Measurements from ENCODE around the gene SECISBP2L.
A peak's percentile ranks its signal among the peaks of the same experiment; 100 is the strongest.
"Not testable (repeated sequence)": the region's sequence is repeated elsewhere in the genome, so short reads cannot be mapped to it uniquely, and the experiment has no call there.

SECISBP2L gene

DNA sequence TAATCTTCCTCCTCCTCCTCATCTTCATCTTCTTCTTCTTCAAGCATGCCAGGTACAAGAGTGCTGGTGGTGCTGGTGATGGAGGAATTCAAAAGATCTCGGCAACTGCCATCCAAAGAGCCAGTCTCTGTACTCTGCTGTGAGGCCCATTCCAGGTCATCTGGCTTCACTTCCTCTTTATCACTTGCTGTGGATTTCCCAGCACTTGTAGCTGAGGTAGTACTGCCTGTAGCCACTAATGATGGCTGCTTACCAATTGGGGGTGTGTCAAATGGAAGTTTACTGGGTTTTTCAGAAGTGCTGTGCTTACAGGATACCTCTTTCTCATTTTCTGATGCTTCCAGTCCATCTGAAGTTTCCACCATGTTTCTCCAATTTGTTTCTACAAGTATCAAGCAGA lies 53.7 kb downstream of the SECISBP2L start:
- no peak for DNase-seq (ENCODE audit: low spot score)

- DNase-seq (ENCODE audit: low spot score) = no peak
Observed at GRCh38 chr15:48992096-48992495, 54.1 kb downstream of the SECISBP2L start.

DNA sequence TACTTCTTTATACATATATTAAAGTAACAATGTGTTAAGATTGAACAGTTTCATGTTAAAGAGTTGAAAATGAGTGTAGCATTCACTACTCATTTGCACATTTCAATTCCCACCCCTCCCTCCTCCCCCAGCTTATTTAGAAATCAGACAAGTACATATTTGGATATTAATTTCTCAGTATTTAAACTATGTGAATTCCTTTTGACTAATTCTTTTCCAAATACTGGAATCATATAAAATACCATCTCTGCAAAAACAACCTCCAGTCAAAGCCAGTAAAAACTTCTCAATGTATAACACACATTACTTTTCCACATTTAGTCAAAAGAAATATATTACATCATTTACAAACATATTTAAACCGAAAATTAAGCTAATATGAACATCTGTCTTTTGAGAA lies 57.1 kb downstream of the SECISBP2L start:
- DNase-seq (ENCODE audit: low spot score) = no peak

DNA sequence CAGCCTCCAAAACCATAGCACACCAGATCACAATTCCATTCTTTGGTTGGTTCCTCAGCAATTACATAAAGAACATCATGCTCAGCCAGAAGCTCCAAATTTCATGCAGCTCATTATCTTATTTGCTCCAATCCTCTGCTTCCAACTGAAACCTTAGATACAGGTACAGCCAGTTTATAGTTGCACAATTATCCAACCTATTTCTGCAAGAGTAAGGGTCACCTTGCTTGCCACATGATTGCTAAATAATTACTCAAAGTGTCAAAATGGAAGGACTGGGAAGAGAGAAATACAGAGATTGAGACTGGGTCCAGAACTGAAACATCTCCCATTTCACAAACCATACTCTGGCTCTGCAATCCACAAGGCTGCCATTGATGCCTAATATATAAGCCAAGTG lies 59.1 kb downstream of the SECISBP2L start:
- DNase-seq (ENCODE audit: low spot score) = no peak

DNA sequence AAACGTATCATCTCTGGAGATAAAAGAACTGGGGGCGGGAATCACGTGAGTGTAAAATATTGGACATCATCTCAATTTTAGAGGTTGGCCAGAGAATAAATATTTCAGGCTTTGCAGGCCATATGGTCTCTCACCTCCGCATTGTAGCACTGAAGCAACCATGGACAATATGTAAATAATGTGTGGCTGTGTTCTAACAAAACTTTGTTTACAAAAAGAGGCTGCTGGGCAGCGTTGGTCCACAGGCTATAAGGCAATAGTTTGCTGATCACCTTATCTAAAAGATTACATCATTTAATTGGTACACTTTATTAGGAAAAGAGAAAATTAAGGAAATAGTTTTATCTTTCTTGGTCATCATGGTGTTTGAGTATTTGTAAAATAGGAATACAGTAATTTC lies 60.0 kb downstream of the SECISBP2L start:
- DNase-seq (ENCODE audit: low spot score) = no peak

DNA sequence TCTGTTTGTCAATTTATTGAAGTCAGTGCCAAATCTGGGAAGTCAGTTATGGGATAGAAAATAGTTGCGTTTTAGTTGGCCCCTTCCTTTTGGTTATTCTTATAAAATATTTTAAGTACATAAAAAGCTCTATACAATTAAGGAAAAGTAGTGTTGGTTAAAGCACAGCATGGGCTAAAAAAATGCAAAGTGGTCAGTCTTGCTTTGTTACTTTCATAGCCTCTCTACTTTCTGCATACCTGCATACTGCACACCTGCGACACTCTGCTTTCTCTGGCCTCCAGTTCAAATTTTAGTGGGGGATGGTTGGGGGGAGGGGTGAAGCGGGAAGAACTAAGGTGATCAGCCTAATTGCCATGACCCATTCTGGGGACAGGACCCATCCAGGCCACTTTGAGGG lies 60.7 kb downstream of the SECISBP2L start:
- no peak for DNase-seq (ENCODE audit: low spot score)

DNA sequence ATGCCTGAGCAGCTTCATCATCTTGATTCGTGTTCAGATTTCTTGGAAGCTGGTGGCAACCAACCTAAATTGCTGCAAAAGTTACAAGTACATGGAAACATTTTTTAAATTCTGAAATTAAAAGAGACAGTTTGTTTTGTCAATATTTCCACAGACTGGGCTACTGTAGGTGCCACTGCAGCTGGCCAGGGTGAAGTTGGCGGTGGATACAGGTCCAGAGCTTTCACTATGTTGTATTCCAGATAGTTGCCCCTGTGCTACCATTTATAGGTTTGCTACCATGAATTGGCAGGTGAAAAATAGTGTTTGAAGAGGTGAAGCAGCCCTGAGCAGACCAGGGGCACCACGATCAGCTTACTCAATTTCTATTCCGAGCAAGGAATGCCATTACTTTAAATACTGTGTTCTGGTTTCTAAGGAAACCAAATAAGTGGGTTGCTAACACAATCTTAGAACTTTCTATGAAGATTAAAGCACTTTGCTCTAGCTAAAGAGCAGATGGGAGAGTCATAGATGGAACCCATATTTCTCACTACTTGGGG lies 61.4 kb downstream of the SECISBP2L start:
- DNase-seq (ENCODE audit: low spot score) = no peak

GRCh38 chr15:48984021-48984710 lies 62.1 kb downstream of the SECISBP2L start:
- DNase-seq (ENCODE audit: low spot score) = no peak

- no peak for DNase-seq (ENCODE audit: low spot score)
Observed at GRCh38 chr15:48983300-48983699, 62.9 kb downstream of the SECISBP2L start.

DNA sequence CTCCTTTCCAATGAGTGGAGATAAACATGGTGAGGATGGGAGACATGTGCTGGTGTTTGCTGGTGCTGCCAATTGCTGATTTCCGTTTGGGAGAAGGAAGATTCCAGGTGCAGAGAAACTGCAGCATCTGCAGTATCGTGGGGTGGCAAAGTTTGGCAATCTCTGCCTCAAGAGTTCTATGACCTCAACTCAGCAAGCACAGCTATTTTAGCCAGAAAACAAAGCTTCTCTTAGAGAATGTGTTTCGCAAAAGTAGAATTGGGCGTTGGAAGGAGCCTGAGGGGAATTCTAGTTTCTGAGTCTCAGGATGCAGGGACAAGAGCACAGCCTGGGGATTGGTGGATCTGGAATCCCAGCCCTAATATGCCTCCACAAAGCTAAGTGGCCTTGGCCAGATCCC lies 64.3 kb downstream of the SECISBP2L start:
- no peak for DNase-seq (ENCODE audit: low spot score)

DNA sequence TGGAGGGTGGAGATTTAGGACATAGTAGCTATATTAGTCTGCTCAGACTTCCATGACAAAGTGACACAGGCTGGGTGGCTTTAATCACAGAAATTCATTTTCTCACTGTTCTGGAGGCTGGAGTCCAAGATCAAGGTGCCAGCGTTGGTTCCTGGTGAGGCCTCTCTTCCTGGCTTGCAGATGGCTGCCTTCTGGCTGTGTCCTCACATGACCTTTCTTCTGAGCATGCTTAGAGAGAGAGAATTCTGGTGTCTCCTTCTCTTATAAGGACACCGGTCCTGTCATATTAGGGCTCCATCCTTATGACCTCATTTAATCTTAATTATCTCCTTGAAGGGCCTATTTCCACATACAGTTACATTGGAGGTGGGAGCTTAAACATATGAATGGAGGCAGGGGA lies 67.6 kb downstream of the SECISBP2L start:
- no peak for DNase-seq (ENCODE audit: low spot score)

DNA sequence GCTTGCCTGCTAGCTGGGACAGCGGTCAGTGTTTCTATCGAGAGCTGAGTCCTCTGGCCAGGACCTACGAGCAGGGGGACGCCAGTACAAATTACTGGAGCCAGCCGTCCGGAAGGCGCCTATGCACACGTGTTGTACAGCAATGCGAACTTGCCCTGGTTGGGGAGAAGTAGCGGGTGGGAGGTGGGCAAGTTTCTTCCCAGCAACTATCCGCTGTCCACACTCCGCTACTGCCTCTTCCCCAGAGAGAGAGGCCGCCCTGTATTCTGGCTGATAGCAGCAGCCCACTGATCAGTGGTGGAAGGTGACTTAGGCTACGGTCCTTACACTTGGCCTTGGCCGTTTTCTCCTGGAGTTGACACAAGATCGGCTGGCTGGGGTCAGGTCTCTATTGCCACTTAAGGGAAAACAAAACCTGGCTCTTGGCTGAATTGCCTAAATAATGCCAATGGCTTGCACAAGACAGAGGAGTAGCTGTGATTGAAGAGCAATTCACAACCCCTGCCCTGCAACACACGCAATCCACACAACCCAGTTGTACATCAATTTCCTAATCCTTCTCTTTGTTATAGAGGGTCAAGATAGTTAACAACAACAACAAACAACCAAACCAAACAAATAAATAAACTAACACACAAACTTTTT lies 69.7 kb downstream of the SECISBP2L start:
- DNase-seq (ENCODE audit: low spot score) = no peak

GRCh38 chr15:48975472-48976419 lies 70.5 kb downstream of the SECISBP2L start:
- DNase-seq (ENCODE audit: low spot score) = peak; percentile 55

GRCh38 chr15:48974882-48975281 lies 71.4 kb downstream of the SECISBP2L start:
- no peak for DNase-seq (ENCODE audit: low spot score)

DNA sequence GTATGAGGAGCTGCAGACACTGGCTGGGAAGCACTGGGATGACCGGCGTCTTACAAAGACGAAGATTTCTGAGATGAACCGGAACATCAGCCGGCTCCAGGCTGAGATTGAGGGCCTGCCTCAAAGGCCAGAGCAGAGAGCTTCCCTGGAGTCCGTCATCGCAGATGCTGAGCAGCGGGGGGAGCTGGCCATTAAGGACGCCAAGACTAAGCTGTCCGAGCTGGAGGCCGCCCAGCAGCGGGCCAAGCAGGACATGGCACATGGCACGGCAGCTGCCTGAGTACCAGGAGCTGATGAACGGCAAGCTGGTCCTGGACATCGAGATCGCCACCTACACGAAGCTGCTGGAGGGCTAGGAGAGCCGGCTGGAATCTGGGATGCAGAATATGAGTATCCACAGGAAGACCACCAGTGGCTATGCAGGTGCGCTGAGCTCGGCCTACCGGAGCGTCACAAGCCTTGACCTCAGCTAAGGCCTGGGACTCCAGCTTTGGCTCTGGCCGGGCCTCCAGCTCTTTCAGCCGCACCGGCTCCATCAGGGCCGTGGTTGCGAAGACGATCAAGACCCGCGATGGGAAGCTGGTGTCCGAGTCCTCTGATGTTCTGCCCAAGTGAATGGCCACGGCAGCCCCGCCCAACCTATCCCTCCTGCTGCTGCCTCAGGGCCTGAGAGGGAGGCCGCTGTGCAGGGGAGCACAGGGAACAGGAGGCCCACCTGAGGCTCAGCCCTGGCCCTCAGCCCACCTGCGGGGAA lies 73.3 kb downstream of the SECISBP2L start:
- no peak for DNase-seq (ENCODE audit: low spot score)

- DNase-seq (ENCODE audit: low spot score) = not testable (repeated sequence)
Observed at GRCh38 chr15:48970926-48971325, 75.3 kb downstream of the SECISBP2L start.

DNA sequence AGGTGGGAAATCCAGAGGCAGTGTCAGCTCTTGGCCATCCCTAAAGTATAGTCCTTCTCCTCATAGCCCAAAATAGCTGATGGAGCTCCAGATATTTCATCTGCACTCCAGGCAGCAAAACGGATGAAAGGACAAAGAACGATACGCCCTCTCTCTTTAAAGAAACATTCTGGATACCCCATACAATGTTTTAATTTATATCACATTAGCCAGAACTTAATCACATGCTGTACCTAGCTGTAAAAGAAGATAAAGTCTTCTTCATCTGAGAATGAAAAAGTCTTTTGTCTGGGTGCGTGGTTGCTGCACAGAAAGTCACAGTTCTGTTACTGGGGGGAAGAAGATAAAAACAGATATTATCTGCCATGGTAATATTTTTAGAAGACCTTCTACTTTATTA lies 78.2 kb downstream of the SECISBP2L start:
- DNase-seq (ENCODE audit: low spot score) = no peak

GRCh38 chr15:48967336-48967735 lies 78.9 kb downstream of the SECISBP2L start:
- no peak for DNase-seq (ENCODE audit: low spot score)

DNA sequence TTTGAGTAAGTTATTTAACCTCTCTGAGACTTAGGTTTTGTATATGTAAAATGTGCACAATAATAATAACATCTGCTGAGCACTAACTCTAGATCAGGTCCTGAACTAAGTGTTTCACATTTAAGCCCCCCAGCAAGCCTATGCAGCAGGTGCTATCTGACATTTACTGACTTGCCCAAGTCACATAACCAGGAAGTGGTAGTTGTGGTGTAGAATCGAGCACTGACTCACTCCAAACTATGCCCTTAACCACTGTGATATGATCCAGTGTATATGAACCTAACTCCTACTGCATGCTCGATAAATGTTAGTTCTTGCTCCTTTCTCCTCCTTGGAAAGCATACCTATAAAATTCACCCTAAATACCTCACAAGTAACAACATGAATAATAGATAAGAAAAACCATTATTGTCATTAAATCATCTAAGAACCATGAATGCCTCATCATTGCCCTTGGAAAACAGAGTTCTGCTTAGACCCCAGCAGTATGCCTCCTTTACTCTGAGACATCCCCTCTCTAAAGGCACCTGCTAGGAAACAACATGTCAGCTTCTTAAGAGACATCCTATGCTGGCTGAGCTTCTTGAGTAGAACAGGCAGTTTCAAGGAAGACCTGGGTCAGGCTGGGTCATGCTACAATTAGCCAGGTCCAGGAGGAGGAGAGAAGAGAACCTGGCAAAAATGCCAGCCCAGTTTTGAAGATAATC lies 79.5 kb downstream of the SECISBP2L start:
- no peak for DNase-seq (ENCODE audit: low spot score)

DNA sequence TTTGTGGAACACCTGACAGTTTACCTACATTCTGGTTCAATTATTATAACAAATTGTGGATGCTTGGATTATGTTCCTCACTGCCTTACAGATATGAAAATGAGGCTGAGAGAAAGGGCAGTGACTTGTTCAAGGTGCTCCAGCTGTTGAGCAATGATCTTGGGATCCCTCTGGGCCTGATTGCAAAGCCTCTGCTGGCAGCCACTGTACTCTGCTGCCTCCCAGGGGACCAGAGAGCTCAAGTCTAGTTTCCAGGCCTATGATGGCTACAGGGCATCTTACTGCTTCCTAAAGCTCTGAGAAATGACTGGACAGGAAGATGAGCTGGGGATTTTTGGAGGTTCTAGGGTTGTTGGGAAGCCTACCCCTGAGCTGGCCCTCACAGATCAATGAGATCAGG lies 80.3 kb downstream of the SECISBP2L start:
- no peak for DNase-seq (ENCODE audit: low spot score)

DNA sequence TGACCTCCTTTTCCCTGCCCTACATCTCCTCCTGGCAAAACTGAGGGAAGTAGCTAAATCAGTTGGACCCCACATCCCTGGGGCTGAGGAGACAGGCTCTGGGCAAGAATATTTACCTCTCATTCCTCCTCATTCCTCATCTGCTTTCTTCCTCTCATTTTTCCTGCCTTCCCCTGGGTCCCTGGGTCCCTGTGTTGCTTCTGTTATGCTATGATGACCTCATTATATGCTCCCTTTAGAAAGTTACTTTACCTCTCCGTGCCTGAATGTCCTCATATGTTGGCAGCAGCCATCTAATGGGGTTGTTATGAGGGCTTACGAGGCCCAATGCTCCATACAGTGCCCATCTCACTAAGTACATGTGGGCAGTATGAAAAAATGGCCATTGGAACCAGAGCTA lies 81.3 kb downstream of the SECISBP2L start:
- no peak for DNase-seq (ENCODE audit: low spot score)

Data from HuH-7.5 (cell line).